ENCODE measurements around the gene MPP3. TPM values are rescaled to one million over a fixed set of nuclear protein-coding genes. Genes with fewer than 3 reads are reported as not detected.

Gene MPP3
- total RNA-seq, 1 experiment from 2014 or later: 11.6 TPM

DNA sequence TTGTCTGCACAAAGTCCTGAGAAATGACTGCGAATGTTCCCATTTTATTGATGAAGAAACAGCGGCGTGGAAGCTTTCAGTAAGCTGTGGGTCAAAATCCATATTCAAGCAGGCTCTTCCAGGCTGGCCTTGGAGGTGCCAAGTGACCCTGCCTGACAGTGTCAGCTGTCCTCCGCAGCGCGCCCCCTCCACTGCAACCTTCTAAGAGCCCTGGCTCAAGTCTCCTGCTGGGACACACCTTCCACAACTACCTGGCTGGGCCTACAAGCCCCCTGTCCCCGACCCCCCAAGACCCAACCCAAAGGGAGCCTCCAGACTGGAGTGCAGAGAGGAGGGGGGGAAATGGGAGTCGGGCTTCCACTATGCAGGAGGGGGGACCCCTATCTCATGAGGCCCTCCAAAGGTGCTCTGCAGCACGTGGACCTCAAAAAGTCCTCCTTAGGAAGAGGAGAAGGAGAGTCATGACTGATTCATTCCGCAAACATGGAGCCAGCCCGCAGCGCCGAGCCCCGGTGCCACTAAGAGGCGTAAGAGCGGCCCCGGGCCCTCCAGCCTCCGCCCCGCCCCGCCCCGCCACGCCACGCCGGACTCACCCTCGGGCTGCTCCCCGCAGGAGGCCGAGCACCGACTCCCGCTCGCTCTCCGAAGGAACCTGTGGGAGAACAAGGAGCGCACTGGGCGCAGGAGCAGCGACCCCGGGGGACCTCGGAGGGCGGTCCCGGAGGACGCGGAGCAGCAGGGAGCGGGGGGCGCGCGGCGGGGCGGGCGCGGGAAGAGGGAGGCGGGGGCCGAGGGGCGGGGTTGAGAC, 574 bp downstream of the MPP3 start:
- DNase-seq (ENCODE audit: low spot score): peak; percentile 57

DNA sequence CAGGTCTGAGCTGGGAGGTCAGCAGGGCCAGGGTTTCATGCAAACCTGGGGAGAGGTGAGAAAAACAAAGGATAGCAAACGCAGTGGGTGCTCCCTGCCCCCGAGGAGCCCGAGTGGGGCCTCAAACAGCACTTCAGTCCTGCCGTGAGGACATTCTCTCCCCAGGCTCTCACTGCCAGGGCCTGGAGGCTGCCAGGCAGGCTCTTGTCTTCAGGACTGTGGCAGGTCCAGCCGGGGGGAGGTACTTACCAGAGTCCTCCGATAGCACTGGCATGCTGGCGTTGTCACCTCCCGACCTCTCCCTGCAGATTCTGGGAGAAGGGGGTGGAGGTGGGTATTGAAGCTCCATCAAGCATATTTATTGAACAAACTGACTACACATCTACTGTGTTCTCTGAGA, 1.3 kb downstream of the MPP3 start:
- DNase-seq (ENCODE audit: low spot score): no peak

DNA sequence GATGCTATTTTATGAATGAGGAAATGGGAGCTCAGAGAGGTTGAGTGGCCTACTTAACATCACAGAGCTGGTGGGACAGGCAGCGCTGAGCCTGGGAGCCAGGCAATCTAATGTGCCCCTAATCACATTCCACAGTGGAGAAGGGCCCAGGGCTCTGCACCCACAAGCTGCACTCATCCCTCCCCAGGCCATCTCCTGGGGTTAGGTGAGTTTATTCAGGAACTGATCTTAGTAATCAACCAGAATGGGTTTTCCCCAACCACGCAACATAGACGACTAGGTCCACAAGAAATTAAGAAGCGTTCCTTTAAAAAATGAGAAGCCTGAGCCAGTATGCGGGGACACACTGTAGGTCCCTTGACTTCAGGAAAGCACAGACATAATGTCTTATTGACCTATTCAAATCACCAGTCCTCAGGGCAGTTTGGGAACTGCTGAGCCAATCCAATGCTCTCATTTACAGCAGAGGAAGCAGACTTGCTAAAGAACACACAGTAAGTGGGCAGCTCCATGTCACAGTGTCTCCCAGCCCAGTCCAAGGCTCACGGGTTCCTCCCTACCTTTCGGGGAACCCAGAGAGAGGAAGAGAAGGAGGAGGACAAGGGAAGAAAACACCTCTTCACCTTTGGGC, 2.3 kb downstream of the MPP3 start:
- DNase-seq (ENCODE audit: low spot score): no peak

DNA sequence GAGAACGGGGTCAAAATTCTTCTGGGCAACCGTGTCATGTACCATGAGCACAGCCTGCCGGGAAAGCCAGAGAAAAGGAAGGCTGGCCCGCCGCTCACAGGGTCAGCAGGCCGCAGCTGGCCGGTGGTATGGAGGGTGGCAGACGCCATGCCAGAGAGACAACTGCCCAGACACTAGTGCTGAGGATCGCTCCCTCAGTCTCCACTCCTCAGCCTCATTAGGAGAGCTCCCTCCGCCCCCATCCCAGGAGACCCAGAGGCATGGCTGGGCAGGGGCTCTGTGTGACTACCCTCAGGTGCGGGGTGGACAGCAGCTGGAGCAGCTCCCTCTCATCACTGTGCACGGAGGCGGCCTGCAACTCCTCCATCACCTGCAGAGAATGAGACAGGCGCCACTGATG, 3.2 kb downstream of the MPP3 start:
- DNase-seq (ENCODE audit: low spot score): no peak

DNA sequence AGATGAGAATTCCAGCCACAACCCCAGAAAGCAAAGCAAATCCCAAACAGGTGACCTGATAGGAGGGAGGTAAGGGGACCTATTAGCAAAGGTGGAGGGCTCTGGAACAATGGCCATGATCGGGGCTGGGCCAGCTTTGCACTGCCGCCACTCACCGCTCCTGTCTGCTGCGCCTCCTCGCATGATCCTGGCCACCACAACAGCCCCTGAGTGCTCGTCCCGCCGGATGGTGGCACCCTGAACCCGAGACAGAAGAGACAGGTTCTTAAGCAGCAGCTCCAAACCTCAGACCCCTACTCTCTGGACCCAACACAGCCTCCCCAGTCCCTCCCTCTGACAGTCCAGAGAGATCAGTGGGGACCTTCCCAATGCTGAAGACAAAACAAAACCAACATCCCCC, 5.3 kb downstream of the MPP3 start:
- no peak for DNase-seq (ENCODE audit: low spot score)

DNA sequence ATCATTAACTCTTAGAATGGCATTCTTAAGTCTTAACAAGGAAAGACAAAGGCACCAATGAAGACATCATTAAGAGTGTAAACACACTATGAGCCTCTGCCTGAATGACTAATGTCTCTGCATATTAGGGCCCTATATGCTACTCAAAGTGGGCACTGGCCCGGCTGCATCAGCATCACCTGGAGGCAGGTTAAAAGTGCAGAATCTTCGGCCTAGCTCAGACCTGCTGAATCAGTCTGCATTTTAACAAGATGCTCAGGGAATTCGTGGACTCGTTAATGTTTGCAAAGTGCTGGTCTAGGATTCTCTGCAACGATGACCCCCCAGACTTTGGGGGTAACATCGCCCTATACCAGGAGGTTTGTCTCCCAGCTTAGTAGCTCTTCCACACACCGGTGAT, 6.7 kb downstream of the MPP3 start:
- no peak for DNase-seq (ENCODE audit: low spot score)

DNA sequence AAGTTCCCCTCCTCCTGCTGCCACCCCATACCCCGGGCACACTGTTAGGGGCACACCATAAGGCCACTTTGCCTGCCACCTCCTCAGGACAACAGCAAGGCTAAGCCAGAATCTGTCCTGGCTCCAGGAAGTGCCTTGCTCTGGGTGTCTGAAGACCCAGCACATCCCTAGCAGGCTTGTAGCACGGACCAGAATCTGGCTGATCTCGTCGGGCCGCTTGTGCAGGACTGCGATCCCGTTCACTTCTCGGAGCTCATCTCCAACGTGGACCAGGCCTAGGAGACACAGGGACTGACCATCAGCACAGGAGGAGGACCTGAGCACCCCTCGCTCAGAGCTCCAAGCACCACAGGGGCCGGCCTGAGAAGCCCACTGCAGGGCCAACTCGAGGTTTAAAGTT, 7.4 kb downstream of the MPP3 start:
- no peak for DNase-seq (ENCODE audit: low spot score)

DNA sequence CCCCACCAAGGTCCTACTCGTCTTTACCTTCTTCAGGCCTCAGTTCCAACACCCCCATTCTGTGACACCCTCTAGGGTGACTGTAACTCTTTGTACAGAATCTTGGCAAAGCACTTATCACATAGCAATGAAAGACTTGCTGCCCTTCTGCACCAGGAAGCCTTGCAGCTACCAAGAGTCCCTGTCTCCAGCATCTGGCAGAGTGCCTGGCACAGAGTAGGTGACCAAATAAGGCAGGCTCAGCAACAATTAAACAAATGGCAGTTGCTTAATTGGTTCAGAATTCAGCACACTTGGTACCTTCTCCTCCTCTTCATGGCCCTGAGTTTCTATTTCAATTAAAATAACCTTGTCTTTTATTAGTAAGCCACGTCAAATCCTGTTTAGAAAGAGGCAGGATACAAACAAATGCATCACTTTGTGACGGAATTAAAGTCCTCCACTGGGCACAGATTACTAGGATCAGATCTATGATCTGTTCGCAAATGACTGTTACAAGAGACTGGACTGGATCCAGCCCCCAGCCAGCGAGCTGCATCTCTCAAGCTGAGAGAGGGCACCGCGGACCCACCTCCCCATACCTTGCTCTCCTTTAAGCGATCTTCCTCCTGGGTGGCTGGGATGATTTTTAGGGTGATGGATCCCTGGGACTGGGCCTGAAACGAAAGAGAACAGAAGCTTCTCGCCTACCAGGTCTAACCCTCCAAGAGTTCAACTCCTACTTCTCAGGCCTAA, 9.4 kb downstream of the MPP3 start:
- no peak for DNase-seq (ENCODE audit: low spot score)

DNA sequence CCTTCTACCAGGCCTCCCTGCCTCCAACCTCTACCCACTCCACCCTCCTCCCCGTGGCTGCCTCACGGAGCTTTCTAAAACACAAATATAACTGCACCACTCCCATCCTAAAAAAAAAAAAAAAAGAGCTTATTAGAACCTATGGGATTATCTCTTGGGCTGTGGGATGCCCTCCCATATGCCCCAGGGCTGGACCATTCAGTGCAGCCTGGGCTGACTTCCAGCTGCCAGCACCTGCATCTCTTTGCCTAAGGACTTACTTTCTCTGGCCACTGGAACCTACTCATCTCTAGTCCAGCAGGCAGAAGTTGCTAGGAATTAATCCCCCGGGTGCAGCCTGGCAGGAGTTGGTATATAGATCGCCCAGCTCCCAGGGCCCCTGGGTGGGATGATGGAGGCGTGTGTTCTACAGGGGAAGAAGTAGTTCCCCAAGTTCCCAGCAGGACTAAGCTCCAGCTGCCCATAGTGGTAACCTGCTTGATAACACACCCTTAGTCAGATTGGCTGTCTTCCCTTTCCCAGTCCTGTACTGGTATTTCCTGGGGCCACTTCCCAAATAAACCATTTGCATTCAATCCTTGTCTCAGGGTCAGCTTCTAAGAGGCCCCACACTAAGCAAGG, 10.3 kb downstream of the MPP3 start:
- DNase-seq (ENCODE audit: low spot score): no peak

DNA sequence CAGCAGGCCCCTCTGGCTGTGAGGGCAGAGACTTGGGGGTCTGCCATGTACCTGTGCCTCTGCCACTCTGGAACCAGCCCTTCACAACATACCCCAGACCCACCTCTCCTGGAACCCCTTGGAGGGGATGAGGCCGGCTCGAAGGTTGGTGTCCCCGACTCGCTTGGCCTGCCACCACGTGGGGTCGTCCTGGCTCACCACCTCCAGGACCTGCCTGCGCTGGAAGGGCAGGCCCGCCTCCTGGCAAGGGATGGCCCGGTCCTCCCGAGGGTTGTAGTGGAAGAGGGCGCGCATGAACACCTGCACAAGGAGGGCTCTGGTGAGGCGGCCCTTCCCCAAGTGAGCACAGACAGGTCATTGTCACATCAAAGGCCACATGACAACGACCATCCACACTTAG, 12.2 kb downstream of the MPP3 start:
- DNase-seq (ENCODE audit: low spot score): no peak

DNA sequence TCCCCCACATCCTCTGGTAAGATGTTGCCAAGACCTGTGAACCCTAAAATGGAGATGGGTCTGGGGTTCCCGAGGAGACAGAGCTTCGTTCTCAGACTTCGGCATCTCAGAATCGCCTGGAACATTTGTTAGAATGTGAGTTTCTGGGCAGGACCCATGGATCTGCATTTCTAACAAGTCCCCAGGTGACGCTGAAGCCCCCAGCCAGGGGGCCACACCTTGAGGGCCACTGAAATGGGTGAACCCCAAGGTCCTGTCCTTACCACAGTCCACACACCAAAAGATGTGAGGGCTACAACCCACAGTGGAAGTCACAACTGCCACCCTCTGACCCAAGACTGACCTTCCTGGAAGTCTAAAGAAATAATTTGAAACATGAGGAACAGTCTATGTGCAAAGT, 14.0 kb downstream of the MPP3 start:
- no peak for DNase-seq (ENCODE audit: low spot score)

DNA sequence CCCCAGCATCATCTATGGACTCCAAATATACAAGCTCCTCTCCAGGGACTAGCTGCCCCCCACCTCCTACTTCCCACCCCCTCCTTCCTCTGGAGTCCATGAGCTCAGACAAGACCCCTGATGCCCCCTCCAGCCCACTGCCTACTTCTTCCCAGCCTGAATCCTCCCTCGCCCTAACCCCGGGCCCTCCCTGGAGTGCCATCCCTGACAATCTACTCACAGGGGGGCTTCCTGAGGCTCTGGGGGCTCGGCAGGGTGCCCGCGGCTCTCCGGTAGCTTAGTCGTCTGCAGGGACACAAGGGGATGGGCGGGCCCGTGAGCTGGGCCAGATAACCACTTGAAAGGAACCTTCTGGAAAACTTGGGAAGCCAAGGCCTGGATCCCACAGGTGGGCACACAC, 15.1 kb downstream of the MPP3 start:
- no peak for DNase-seq (ENCODE audit: low spot score)

DNA sequence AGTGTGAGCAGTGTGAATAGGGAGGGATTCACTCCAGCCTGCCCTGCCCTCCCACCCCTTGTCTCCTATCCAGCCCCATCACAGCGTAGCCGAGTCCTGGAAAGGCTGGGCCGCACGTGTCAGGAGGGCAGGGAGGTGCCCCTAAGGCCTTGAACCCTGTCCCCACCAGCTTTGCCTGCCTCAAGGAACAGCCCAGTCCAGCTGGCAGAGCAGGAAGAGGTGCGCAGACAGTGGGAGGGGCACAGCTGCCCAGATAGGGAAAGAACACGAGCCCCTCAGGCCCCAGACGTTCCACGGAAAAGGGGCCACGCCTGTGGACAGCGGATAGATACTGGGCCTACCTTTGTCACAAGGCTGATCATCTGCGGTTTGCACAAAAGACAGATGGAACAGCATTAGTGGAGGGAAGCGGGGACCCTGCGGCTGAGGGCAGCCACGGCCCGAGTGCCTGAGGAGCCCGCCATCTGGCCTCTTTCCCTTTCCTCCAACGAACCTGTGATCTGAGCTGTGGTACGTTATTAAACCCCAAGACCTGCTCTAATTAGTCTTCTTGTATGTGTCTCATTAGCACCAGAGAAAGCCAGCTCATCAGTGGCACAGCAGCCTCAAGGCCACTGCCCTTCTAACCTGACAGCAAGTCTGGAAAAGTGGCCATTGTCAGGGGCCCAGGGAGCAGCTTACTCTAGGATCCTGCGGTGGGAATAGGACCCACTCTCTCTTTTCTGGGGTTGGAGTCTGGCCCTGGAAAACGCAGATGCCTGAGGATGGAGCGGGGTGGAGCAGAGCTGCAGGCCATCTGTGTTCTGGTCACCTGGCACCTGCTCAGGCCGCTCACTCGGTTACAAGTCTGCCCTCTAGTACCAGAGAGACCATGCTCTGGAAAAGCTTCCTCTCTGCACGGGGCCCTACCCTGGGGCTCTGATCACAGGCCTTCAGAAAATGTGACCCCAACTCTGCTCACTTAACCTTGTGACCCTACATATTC, 16.3 kb downstream of the MPP3 start:
- no peak for DNase-seq (ENCODE audit: low spot score)

DNA sequence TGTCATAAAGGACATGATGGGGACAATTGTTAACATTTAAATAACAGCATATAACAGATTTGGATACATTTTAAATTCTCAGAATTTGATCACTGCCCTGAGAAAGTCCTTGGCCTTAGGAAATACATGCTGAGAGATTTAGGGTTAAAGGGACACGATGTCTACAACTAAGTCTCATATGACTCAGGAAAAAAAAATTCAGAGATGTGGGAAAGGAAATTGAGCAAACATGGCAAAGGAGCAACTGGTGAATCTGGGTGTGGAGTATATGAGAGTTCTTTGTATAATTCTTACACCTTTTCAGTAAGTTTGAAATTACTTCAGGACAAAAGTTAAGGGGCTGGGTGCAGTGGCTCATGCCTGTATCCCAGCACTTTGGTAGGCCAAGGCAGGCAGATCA, 18.2 kb downstream of the MPP3 start:
- DNase-seq (ENCODE audit: low spot score): peak; percentile 76

DNA sequence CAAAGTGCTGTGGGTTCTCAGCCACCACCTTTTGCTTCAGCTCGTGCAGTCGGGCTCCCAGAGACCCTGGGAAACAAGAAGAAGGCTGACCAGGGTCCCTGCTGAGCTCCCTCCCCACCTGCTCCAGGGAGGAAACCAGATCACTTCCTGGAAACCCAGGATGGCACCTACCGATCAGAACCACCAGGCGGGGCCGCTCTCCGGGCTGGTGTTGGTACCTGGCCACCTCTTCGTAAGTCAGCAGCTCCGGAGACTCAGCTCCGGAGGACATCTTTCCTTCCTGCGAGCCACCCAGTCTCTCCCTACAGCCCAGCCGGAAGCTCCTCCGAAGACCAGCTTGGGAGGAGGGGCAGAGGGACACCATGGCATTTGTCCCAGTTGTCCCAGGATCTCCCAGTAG, 18.9 kb downstream of the MPP3 start:
- no peak for DNase-seq (ENCODE audit: low spot score)

DNA sequence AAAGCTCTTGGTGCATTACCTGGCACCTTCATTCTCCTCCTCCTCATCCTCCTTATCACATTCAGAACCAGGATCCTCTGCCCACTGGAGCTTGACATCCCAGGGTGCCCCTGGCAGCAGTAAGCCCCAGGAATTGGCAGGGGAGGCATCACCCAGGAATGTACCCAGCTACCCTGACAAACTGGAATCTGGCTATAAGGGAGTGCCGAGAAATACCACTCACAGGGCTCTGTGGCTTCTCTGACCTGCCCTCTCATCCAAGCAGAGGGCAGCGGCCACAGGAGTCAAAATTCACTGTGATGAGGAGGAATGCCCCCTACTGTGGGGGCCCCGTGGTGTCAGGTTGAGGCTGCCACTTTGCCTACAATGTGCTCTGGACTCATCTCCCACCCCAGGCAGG, 19.6 kb downstream of the MPP3 start:
- peak; percentile 51 for DNase-seq (ENCODE audit: low spot score)

DNA sequence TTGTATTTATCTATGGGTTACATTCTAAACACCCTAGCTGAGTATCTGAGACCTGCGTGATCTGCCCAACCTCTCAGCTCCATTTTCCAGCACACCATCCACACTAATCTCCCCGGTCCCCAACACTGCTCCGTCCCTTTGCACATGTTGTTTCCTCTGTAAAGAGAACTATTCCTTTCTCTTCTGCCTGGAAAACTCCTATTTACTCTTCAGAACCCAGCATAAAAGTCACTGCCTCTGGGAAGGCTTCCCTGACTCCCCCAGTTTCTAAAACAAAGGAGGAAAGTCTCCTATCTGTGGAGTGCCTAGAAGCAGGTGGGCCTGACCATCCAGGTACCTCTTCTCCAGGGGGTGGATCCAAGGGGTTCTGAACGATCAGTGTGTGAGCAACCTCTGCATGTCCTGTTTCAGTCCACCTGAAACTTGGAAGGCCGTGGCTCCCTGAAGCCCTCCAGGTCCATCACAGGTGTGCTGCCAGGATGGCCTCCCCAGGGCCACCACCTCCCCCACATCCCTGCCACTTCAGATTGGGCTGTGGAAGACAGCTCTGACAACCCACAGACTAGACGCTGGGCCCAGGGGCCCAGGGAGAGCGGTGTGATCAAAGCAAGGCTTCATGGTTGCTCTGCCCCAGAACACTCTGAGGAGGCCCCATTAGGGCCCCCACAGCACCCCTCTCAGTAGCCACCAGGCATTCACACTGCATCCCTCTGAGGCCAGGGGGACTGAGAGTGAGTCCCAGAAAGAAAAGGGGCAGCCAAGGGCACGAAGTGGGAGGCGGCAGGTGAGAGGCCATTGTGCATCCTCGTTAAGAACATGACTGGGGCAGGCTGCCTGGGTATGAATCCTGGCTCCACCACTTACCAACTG, 20.3 kb downstream of the MPP3 start:
- DNase-seq (ENCODE audit: low spot score): no peak

DNA sequence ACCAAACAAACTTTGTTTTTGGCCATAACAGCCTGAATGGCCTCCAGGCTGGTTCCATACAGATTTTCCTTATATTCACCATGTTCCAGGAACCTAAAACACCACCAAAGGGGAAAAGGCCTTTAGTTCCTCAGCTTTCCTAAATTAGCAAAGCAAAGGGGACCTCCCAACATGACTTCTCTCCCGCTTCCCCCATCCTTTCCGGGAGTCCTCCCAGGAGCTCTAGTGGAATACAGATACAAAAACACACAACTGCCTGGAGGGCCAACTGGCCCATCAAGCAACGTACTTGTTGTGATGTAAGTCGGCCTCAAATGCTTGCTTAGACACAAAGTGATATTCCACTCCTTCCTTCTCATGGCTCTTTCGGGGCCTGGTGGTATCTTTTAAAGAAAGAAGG, 22.1 kb downstream of the MPP3 start:
- no peak for DNase-seq (ENCODE audit: low spot score)

DNA sequence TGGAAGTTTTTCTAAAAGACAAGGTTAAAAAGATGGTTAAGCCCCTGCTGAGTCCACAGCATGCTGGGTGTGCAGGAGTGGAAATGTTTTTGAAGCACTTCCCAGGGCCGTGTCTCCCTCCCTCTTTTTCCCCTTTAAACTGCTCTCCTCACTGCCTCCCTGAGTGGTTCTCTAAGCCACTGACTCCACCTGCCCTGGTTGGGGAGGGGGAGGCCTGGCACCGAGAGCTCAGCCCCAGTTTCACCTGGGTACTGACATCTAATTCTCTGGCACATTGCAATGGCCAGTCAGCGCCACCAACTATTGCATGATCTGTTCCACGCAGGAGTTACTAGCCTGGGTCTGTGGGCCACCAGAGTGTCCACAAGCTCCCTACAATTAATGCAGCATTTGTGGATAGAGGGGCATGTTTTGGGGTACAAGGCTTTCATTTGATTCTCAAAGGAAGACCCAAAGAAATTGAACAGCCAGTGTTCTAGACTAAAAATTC, 22.7 kb downstream of the MPP3 start:
- DNase-seq (ENCODE audit: low spot score): no peak

DNA sequence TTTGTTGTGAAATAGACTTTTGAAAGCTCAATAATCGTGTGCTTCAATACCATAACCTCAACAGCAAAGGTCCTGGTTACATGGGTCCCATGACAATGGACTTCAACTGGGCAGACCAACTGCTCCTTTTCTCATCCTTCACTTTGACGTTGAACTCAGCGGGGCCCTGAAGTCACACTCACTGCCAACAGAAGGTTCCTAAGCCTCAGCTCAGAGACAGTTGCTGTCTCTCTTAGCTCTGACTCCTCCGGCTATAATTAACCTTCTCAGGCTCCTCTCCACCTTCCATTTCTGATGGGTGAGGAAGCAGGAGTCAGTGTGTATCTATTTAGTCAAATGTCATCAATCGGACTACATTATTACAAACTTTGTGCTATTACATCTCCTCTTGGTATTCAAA, 23.8 kb downstream of the MPP3 start:
- DNase-seq (ENCODE audit: low spot score): no peak

All from A172 (cell line).